Inflammatory macrophage (primary cell): ENCODE data around the gene TRIM54.
"Not testable (repeated sequence)": the region's sequence is repeated elsewhere in the genome, so short reads cannot be mapped to it uniquely, and the experiment has no call there.

Source experiments
- DNase-seq, 2 donors: peaks; one replicate each; pipeline ENCODE4 v3.0.0-alpha.2; 2020 to 2022

The TRIM54 gene

DNA sequence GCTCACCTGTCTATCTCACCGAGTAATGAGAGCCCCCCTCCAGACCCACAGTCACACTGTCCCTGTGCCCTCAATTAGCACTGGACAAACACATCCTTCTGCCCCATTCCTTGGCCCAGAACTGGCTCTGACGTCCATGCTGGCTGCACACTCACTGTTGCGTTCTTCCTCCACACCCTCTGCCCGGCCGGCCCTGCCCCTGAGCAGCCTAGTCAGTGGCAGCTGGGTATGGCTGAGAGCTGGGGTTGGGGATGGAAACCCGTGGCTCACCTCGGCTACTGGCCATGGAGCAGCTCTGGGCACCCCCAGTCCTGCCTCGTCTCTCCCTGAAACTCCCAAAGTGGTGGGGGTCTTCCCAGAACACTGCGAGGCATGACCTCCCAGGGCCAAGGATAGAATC lies 32.5 kb downstream of the TRIM54 start:
- no peak for DNase-seq

DNA sequence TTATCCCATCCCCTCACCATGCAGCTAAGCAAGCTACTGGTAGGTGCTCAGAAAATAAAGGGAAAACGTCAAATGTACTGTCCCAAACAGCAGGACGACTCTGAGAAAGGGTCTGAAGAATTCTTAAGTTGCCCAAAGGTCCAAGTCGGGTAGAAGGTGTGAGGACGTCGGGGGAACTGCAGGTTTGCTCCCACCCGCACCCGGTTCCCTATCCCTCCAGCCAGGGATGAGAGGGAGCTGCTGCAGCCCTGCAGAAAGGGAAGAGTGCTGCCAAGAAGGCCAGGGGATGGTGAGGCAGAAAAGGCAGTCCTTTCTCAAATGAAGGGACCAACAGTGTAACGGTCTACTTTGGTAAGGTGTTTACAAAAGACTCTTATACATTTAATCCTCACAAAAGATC lies 32.9 kb downstream of the TRIM54 start:
- no peak for DNase-seq

DNA sequence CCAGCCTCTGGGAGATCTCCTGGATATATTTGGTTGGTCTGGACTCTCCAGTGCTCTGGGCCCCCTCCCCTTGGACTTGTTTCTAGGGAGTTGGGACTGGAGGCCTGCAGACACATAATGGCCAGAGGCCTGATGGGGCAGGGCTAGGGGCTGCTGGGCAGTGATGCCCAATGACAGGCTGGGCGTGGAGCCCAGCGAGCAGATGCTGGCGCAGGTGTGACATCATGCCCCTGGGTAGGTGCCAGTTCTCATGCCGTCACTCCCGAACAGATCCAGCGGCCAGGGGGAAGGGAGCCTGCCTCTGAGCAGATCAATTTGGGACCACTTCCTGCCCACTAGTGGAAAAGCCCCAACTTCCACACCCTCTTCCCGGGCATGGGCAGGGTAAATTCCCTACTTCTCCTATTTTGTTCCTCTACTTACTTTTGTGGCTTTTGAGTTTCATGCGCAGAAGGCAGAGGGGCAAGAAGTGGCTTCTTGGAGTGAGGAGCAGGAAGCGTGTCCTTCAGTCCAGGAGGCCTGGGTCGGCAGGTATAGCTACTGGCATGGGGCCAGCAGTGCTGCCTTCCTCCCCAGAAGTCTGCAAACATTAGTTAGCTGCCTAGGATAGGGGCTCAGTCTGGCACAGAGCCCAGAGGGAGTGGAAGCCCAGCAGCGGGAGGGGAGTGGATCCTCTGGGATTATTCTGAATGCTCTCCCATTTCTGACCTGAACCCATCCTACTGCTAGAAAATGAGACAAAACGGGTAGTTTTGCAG lies 34.6 kb downstream of the TRIM54 start:
- DNase-seq, result peak in 1 of 2 donors; percentile 8

DNA sequence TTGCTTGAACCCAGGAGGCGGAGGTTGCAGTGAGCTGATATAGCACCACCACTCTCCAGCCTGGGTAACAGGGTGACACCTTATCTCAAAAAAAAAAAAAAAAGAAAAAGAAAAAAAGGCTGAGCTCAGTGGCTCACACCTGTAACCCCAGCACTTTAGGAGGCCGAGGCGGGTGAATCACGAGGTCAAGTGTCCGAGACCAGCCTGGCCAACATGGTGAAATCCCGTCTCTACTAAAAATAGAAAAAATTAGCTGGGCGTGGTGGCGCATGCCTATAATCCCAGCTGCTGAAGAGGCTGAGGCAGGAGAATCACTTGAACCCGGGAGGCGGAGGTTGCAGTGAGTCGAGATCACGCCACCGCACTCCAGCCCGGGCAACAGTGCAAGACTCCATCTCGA lies 37.6 kb downstream of the TRIM54 start:
- not testable (repeated sequence) for DNase-seq

DNA sequence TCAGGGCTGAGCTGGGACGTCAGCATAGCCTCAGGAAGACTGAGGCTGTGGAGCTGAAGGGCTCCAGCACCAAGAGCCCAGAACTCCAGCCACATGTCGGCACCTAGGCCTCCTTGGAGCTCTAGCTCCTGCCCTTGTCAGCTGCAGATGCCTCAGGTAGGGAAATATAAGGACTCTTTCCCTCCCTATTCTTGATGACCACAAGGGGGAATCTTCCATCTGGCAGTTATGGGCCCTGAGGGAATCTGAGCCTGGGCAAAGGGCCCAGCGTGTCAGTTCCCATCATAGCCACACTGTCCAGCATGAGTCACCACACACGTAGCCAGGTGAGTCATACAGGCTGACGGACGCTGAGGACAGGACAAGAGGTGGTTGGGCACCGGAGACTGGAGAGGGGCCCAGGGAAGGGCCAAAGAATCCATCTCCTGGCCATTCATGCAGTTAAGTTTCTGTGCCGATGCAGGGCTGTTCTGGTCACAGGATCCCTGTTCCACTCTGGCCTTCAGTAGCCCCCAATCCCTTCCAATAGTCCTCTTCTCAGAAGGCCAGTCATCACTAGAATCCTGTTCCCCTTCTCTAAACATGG lies 38.8 kb downstream of the TRIM54 start:
- DNase-seq, result peak; percentile 33 to 62

DNA sequence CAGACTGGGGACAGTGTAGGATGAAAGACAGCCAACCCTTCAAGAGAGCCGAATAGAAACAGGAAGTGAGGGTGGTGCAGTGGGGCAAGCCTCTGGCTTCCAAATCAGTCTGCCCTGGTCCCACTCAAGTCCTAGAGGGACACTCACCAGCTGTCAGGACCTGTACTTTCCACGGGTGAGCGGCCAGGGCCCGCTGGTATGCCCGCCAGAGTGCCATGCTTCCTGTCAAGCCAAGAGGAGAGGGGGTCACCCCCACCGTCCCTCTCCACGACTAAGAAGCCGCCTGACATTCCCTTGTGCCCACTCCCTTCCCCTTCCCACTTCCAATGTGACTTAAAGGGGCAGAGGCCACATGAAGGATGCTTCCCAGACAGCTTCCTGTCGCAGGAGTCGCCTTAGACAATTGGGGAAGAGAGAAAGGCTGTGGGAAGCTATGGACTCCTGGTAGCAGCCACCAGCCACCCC lies 40.1 kb downstream of the TRIM54 start:
- peak; percentile 43 to 65 for DNase-seq

DNA sequence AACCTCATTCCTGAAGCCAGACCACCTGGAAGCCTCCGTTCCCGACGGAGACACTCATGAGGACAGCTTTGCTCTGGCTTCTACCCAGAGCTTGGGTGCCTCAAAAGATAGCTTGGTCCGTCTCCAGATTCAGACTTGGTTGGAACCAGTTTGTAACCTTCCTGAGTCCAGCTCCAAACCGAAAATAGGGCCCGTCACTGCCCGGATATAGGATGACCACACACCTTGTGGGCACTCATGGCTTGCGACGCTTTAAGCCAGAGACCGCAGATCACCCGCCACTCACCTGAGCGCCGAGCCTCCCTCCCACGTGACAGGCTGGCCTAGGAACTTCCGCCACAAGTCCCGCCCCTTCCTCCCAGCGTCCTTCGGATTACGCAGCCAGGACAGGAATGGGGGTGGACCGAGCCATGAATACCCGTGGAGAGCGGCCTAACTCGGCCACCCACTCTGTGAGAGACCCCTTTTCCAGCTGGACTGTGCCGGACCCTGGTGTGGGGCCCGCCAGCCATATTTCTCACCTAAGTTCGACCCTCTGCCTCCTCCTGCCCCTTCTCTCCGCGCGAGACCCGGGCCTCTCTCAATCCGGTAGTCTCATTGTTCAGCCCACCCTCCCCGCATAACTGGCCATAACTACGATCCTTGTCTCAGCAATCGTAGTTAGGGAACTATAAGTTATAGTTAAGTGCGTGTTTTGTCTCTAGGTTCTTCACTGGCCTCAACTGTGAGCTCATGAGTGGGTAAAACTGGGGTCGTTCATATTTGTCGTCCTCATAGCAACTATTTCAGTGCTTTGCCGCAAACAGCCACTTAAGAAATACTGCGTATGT lies 40.8 kb downstream of the TRIM54 start, which contains the start of gene MPV17:
Gene MPV17, minus strand, starts transcription at position 332 of the 830 bp plus-strand sequence. CDS start 580 bp downstream, outside the sequence.
- peak; percentile 88 to 95 for DNase-seq

DNA sequence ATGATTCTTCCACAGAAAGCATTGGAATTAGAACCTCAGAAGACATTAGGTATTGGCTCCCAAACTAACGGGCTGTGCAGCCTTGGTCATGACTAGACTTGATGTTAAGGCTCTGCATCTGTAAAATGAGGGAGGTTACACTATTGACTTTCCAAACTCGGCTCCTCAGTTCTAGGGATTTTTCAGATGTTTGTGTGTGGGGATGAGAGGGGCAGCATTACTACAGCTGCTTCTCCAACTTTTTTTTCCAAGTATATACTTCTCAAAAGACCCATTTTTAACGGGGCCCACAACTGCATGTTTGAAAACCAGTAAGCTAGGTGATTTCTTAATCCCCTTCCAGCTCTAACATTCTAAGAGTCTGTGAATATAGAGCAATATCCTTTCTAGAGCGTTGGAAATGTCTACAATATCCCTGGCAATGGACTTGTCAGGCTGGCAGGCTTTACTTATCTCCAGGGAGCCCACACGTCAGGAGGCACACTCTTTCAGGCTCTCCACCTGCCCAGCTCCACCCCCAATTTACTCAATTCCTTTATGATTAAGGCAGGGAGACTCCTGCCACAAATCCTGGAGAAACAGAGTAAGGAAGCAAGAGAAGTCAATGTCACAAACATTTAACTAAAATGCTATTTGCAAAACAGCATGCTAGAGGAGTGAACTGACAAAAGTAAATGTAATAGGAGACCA lies 41.5 kb downstream of the TRIM54 start:
- DNase-seq, result no peak

DNA sequence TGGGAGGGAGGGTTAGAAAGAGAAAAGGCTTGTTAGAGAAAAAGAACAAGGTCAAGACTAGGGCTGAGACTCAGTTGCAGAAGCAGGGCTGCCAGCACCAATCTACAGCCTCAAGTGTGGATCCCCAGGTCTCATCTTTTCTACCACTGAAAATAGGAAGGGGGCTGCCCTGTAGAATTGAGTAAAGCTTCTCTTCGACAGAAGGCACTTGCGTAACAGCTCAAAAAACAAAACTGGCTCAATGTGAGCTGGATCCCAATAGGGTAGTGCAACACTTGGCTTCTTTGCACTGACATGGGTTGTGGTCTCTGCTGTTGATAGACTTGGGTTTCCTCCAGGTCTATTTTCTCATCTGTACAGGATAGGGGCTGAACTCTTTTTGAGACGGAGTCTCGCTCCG lies 42.5 kb downstream of the TRIM54 start:
- DNase-seq, result no peak

DNA sequence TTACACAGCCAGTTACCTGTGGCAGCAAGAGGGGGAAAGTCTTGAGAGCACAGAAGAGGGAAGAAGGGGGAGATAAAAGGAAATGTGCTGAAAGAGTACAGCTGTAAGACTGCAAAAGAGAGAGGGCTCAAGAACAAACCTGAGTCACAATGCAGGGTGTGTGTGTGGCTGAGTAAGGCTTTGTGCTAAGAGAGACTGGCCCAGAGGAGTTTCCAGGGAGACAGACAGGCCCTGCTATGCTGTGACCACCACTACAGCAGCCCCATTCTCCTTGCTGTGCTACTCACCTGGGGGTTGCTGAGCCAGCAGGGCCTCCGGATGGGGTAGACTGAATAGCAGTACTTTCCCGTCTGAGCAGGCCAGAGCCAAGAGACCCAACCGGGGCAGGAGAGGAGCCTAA lies 53.1 kb downstream of the TRIM54 start:
- no peak for DNase-seq

DNA sequence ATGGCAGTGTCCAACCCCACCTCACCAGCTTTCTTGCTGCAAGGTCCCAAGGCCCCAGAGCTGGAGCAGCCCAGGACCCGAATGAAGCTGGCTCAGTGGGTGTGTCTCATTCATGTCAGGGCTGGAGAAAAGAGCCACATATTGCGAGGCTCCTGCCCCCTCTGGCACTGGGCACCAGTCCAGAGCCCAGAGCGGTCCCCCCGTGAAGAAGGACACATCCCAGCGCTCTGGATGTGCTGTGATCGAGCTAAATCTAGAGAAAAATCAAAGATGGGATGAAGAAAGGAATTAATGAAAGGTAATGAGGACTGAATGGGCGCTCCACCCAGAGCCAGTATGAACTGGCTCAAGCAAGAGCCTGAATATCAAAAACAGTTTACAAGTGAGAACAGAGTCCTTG lies 53.9 kb downstream of the TRIM54 start:
- DNase-seq, result no peak

DNA sequence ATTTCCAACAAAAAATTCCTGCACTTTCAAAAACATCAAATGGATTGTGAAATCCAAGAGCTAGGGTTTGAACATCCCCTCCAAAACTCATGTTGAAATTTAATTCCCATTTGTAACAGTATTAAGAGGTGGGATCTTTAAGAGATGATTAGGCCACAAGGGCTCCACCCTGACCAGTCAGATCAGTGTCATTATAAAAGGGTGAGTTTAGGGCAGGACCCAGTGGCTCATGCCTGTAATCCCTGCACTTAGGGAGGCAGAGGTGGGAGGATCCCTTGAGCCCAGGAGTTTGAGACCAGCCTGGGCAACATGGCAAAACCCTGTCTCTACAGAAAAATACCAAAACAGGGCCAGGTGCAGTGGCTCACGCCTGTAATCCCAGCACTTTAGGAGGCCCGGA lies 65.4 kb downstream of the TRIM54 start:
- DNase-seq, result no peak

DNA sequence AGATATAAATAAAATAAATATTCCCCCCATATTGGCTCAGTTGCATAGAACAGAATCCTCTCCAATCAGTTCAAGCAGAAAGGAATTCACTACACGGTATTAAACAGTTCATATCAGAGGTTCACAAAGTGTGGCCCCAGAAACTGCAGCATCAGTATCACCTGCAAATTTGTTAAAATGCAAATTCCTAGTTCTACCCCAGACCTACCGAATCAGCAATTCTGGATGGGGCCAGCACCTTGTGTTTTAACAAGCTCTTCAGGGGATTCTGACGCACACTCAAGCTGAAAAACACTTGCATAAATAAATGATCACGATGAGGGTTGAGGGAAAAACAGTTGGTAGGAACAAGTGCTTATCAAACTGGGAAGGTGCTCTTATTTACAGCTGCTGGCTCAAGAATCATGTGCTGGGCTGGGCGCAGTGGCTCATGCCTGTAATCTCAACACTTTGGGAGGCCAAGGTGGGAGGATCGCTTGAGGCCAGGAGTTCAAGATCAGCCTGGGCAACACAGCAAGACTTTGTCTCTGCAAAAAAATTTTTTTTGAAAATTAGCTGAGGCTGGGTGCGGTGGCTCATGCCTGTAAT lies 68.0 kb downstream of the TRIM54 start:
- DNase-seq, result no peak

DNA sequence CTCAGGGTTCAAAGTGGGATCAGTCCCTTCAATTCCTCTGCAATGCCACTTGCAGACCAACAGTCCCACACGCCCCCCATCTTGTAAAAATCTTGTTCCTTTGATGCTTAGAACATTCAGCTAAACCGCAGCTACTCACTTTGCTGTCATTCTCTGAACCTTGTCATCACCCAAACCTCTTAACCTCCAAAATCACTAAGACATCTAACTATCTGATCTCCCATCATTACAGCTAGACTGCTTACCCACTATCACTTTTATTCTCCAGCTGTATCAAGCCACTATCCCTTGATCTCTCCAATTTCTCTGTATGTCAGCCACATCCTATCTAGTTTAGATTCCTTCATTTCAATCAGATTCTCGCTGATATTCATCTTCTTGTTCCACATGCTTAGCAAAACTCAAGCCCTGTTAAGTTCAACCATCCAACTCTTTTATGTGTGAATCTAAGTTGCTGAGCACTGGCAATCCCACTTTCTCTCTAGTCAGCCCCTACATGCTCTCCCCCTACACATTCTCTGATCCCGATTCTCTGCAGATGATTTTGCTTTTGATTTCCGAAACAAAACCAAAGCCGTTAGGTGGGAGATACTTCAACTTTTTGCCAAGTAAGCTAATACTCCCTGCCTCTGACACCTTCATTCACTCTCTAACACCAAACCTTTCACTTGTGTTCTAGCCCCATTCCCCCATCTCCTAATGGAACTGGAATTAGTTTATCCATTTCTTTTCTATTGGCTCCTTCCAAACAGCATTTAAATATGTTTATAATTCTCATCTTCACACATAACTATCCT lies 69.8 kb downstream of the TRIM54 start:
- DNase-seq, result no peak

DNA sequence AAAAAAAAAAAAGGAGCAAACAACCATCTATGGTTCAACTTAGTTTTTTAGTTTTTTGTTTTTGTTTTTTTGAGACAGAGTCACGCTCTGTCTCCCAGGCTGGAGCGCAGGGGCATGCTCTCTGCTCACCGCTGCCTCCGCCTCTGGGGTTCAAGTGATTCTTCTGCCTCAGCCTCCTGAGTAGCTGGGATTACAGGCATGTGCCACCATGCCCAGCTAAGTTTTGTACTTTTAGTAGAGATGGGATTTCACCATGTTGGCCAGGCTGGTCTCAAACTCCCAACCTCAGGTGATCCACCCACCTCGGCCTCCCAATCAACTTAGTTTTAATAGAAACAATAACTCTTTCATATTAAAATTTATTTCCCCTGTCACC lies 71.1 kb downstream of the TRIM54 start:
- not testable (repeated sequence) for DNase-seq

DNA sequence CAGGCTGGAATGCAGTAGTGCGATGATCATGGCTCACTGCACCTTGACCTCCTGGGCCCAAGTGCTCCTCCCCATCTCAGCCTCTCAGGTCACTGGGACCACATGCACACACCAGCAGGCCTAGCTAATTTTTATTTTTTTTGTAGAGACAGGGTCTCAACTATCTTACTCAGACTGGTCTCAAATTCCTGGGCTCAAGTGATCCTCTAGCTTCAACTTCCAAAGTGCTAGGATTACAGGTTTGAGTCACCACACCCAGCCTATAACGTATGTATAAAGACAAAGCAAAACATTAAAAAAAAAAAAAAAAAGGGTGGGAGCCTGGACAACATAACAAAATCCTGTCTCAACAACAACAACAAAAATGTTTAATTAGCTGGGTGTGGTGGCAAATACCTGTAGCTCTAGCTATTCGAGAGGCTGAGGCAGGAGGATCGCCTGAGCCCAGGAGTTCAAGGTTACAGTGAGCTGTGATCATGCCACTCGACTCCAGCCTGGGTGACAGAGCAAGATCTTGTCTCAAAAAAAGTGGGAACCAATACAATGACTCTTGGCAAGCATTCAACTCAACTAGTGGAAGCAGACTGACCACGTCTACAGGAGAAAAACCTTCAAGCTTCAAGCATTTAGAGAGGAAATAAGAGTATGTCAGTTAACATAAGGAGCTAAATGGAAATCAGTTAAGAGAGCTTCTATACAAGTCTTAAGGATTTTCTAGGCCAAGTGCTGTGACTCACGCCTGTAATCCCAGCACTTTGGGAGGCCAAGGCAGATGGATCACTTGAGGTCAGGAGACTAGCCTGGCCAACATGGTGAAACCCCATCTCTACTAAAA lies 71.8 kb downstream of the TRIM54 start:
- peak; percentile 28 to 40 for DNase-seq

DNA sequence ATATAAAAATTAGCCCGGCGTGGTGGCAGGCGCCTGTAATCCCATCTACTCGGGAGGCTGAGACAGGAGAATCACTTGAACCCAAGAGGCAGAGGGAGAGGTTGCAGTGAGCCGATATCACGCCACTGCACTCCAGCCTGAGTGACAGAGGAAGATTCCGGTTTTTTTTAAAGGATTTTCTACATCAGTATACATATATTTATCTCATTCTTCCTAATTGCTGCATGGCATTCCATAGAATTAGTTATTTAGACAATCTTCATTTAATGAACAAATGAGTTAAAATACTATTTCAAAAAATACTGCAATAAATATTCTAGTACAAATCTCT lies 72.3 kb downstream of the TRIM54 start:
- no peak for DNase-seq

DNA sequence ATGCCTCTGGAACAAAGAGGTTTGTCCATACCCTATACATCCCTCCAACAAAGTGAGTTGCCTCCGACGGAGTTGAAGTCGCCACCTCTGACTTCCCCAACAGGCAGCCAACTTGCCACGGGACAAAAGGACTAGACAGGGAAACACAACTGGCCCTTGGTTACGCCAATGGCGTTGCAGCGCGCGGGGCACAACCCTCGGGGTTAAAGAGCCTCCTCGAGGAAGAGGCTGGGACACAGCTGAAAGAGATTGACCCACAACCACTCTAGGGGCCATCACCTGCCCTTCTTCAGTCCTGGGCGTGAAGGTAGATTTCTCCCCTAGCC lies 73.8 kb downstream of the TRIM54 start:
- peak; percentile 85 to 92 for DNase-seq

DNA sequence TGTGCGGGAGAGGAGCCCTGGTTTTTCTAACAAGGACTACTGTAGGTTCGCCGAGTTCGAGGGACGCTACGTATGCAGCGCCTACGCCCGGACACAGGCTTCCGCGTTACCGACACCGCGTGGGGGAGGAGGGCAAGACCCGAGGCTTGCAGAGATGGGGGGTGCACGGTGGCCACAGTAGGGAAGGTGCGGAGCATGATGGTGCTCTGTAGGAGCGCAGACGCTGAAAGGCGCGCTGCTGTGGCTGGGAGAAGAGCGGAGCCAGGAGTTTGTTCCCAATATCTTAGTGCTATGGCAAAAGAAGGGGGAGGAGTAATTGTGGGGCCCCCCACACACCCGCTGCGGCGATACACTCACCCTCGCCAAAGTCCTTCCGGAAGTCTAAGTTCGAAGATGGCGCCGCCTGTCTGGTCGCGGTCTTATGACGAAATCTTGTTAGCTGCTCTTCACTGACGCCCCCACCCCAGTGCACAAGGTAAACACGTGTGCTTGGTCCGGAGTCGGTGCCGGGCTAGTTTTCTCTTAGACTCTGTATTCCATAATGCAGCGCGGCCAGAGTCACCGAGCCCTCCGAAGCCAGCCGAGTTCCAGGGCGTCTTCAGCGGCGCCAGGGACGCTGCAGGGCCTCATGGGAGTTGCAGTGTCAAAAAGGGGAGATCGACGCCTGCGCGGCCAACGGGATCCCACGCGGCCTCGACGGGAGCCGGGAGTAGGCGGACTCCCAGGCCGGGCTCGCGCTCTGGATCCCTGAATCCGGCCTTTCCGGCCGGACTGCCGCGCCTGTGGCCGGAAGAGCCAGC lies 74.4 kb downstream of the TRIM54 start, which contains the start of gene GTF3C2:
Gene GTF3C2, minus strand, starts transcription at position 383 of the 800 bp plus-strand sequence. CDS start 13,210 bp downstream, outside the sequence.
- DNase-seq, result peak; percentile 97 to 98
